ENCODE measurements around the gene OTOGL.

OTOGL gene

DNA sequence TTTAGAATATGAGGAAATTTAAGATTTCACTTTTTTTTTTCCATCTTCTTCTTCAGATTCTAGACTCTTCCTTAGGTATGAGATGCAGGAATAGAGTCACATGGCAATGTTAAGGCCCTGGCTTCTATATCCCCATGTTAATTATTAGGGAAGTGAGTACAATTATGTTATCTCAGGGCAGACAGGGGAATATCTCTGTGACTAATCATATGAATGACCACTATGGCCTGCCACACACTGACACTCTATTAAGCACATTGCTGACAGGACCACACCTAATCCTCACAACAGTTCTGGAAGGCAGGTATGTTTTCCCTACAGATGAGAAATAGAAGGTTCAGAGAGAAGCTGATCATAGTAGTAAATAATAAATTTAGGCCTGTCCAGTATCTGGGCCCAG is 275.3 kb downstream of the OTOGL start:
- no peak for DNase-seq (ENCODE audit: low read depth in 2 of 2)

GRCh38 chr12:80377140-80377794 is 277.9 kb downstream of the OTOGL start:
- no peak for DNase-seq (ENCODE audit: low read depth in 2 of 2)

GRCh38 chr12:80381121-80381520 is 281.8 kb downstream of the OTOGL start:
- DNase-seq (ENCODE audit: low read depth in 2 of 2): no peak

GRCh38 chr12:80382254-80382653 is 282.9 kb downstream of the OTOGL start:
- no peak for DNase-seq (ENCODE audit: low read depth in 2 of 2)

- no peak for DNase-seq (ENCODE audit: low read depth in 2 of 2)
Measured at GRCh38 chr12:80400571-80400991, 301.2 kb downstream of the OTOGL start.

DNA sequence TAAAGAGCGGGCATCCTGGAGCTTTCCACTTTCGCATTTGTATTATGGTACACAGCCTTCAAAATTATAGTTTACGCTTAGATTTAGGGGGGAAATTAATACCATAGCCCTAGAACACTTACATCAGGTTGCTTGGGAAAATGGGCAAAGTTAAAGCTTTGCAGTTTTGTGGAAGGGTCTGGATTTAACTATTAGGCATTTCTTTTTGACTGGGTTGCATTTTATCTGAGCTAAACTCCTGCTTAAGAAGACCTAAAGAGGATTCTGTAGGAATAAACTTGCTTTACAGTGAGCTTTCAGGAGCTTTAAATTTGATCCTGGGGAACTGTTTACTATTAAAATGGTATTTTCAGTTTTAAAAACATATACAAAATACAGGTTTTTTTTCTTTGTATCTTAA is 301.9 kb downstream of the OTOGL start:
- DNase-seq (ENCODE audit: low read depth in 2 of 2): no peak

GRCh38 chr12:80404629-80405028 is 305.3 kb downstream of the OTOGL start:
- DNase-seq (ENCODE audit: low read depth in 2 of 2): no peak

DNA sequence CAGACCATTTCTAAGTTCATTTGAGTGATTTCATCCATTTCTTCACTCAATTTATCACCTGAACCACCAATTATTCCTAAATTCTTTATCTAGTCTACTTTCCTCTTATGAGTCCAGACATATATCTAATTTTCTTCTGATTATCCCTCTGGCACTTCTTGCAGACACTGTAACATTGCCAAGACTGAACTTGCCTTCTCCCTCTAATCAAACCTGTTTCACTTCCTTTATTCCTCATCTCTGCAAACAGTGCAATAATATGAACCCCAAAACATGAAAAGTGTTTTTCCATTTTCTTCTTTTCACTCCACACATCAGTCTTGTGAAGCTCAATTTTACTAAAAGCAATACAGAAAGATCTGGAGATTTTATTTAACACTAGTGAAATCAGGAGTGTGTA is 306.9 kb downstream of the OTOGL start:
- no peak for DNase-seq (ENCODE audit: low read depth in 2 of 2)

- no peak for DNase-seq (ENCODE audit: low read depth in 2 of 2)
Measured at GRCh38 chr12:80411787-80412186, 312.4 kb downstream of the OTOGL start.

GRCh38 chr12:80412343-80412953 is 313.1 kb downstream of the OTOGL start:
- DNase-seq (ENCODE audit: low read depth in 2 of 2): no peak

GRCh38 chr12:80413462-80413861 is 314.1 kb downstream of the OTOGL start:
- no peak for DNase-seq (ENCODE audit: low read depth in 2 of 2)

- DNase-seq (ENCODE audit: low read depth in 2 of 2): no peak
Measured at GRCh38 chr12:80415466-80415865, 316.1 kb downstream of the OTOGL start.

DNA sequence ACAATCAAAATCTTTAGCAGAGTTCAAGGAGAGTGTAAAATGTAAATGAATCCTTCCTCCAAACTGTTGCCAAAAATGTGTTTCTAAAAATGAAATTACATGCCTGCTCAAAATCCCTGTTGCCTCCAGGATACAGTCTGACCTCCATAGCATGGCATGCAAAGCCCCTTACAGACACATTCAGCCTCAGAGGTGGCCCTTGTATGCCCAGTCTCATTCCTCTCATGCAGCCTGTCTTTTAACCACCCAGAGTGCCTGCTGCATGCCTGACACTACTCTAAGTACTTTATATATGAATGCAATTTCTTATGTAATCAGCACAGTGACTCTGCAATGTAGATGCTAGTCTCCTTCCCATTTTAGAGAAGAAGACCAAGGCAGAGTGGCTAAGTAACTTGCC is 320.3 kb downstream of the OTOGL start:
- DNase-seq (ENCODE audit: low read depth in 2 of 2): no peak

- no peak for DNase-seq (ENCODE audit: low read depth in 2 of 2)
Measured at GRCh38 chr12:80420075-80420474, 320.7 kb downstream of the OTOGL start.

GRCh38 chr12:80422550-80422949 is 323.2 kb downstream of the OTOGL start:
- DNase-seq (ENCODE audit: low read depth in 2 of 2): no peak

Data from stimulated activated CD8-positive, alpha-beta memory T cell treated with anti-CD3 and anti-CD28 coated beads, Interleukin-7, amount 100 ng/mL, for 1 hour (primary cell).